GM23248 (cell line): ENCODE data around the gene CCNC.

ENCODE experiments used
- EZH2 ChIP-seq: fragments of 200-600 bp; sonication (generic); IDR thresholded peaks from 2 replicates; pipeline ENCODE4 v1.6.1; 2018; ENCODE audit warnings: antibody characterized with exemption, mild to moderate bottlenecking; ENCODE audit not compliant: insufficient read depth, poor library complexity, severe bottlenecking
- EZH2phosphoT487 ChIP-seq: fragments of 200-600 bp; sonication (generic); IDR thresholded peaks from 2 replicates; pipeline ENCODE4 v1.6.1; 2018; ENCODE audit warnings: antibody characterized with exemption, moderate library complexity, mild to moderate bottlenecking, low read depth; ENCODE audit not compliant: insufficient read depth

GRCh38 chr6:99607416-99608036 lies 39.1 kb upstream of the CCNC start:
- TF ChIP-seq EZH2 (peak; percentile 65), EZH2phosphoT487 (no peak)
